Keratinocyte (primary cell): ENCODE measurements around the gene DNLZ. TPM values are rescaled to one million over a fixed set of nuclear protein-coding genes. Genes with fewer than 3 reads are reported as not detected.
"Not testable (repeated sequence)": the region's sequence is repeated elsewhere in the genome, so short reads cannot be mapped to it uniquely, and the experiment has no call there.

Experiments
- DNase-seq: peaks from one replicate; pipeline ENCODE4 v3.0.0-alpha.2; 2011; ENCODE audit warnings: low read depth, missing footprints, low spot score
- FAIRE-seq: peaks from 2 replicates; lab custom pipeline; 2011; peaks lifted over from hg19 to GRCh38; lab: Jason Lieb, UNC
- H2AFZ ChIP-seq: 2 replicates; pipeline ENCODE4 v1.6.0; 2012; ENCODE audit warnings: low read length, control low read depth, inconsistent platforms; ENCODE audit not compliant: control insufficient read depth
- H3K27ac ChIP-seq: 2 replicates; pipeline ENCODE4 v1.5.1; 2011; ENCODE audit warnings: low read length; ENCODE audit not compliant: control insufficient read depth, insufficient read depth
- H3K27me3 ChIP-seq: 3 replicates; pipeline ENCODE4 v1.6.0; 2011; ENCODE audit warnings: low read length; ENCODE audit not compliant: control insufficient read depth, insufficient read depth; ENCODE audit errors: extremely low read depth
- H3K36me3 ChIP-seq, 2 experiments: 2 replicates in 1 of 2; 3 replicates in 1 of 2; pipeline ENCODE4 v1.5.1; 2011; ENCODE audit warnings: low read length in 2 of 2, mild to moderate bottlenecking in 1 of 2; ENCODE audit not compliant: control insufficient read depth in 2 of 2, insufficient read depth in 2 of 2; ENCODE audit errors: extremely low read depth in 1 of 2
- H3K4me1 ChIP-seq: 3 replicates; pipeline ENCODE4 v1.5.1; 2011; ENCODE audit warnings: low read length; ENCODE audit not compliant: control insufficient read depth, insufficient read depth; ENCODE audit errors: extremely low read depth
- H3K4me2 ChIP-seq: 3 replicates; pipeline ENCODE4 v1.6.0; 2011; ENCODE audit warnings: low read depth, low read length; ENCODE audit not compliant: control insufficient read depth, insufficient read depth; ENCODE audit errors: extremely low read depth
- H3K4me3 ChIP-seq, 3 experiments: fragments of 200-600 bp in 1 of 3; sonication (generic) in 1 of 3; 2 replicates in 2 of 3; 3 replicates in 1 of 3; pipeline ENCODE4 v1.5.1; 2011 to 2016; ENCODE audit warnings: low read length in 3 of 3, mild to moderate bottlenecking in 3 of 3, control low read depth in 2 of 3, inconsistent platforms in 1 of 3, low read depth in 1 of 3, mixed read lengths in 1 of 3, mixed run types in 1 of 3, moderate library complexity in 1 of 3; ENCODE audit not compliant: control insufficient read depth in 2 of 3, insufficient read depth in 2 of 3; ENCODE audit errors: extremely low read depth in 1 of 3
- H3K79me2 ChIP-seq: 2 replicates; pipeline ENCODE4 v1.6.0; 2012; ENCODE audit warnings: low read length; ENCODE audit not compliant: control insufficient read depth, insufficient read depth
- H3K9ac ChIP-seq: 3 replicates; pipeline ENCODE4 v1.6.0; 2011; ENCODE audit warnings: low read length; ENCODE audit not compliant: control insufficient read depth, insufficient read depth; ENCODE audit errors: extremely low read depth
- H3K9me1 ChIP-seq: 3 replicates; pipeline ENCODE4 v1.6.0; 2011; ENCODE audit warnings: low read length; ENCODE audit not compliant: control insufficient read depth, insufficient read depth; ENCODE audit errors: extremely low read depth
- H3K9me3 ChIP-seq: 2 replicates; pipeline ENCODE4 v1.5.1; 2012; ENCODE audit warnings: low read depth, low read length; ENCODE audit not compliant: control insufficient read depth
- H4K20me1 ChIP-seq: 3 replicates; pipeline ENCODE4 v1.6.0; 2011; ENCODE audit warnings: low read length; ENCODE audit not compliant: control insufficient read depth, insufficient read depth; ENCODE audit errors: extremely low read depth
- CTCF ChIP-seq, 3 experiments: IDR thresholded peaks in 1 of 3; conservative IDR thresholded peaks in 1 of 3; optimal IDR thresholded peaks in 1 of 3; 2 replicates in 2 of 3; 3 replicates in 1 of 3; pipeline versions ENCODE3 to v1.5.1; 2011; ENCODE audit warnings: low read length in 3 of 3, mild to moderate bottlenecking in 3 of 3, moderate library complexity in 2 of 3, control low read depth in 1 of 3, inconsistent platforms in 1 of 3; ENCODE audit not compliant: insufficient read depth in 2 of 3; ENCODE audit errors: extremely low read depth in 1 of 3
- EZH2 ChIP-seq: IDR thresholded peaks from one replicate; pipeline ENCODE4 v1.6.1; 2012; ENCODE audit warnings: inconsistent platforms, mild to moderate bottlenecking, low read length, moderate library complexity
- dilution Hi-C: fragments of 300-500 bp; cut with MboI; formaldehyde crosslinking; loops from one replicate; pipeline ENCODE4 v1.7.0; 2020; ENCODE audit warnings: low sequenced_read_pairs; ENCODE audit not compliant: extremely low pct_ligation_motif_present
- polyA plus RNA-seq, 5 experiments: library from polyadenylated mRNA; depleted of rRNA in 3 of 5; stranded (reverse) in 3 of 5; stranded (forward) in 1 of 5; unstranded in 1 of 5; fragments of >200 nt; gene quantifications; 1 replicate in 1 of 5; 2 replicates in 3 of 5; 3 replicates in 1 of 5; pipeline versions ENCODE4 v1.2.1 to v1.2.3, GENCODE V29; 2011 to 2012; ENCODE audit warnings: missing spikeins in 2 of 5, low read depth in 1 of 5, low replicate concordance in 1 of 5

Gene DNLZ
- polyA plus RNA-seq, 1 donor (not counting 4 experiments of a cell fraction or from before 2014, with no cell fraction given) = 6.7 TPM

DNA sequence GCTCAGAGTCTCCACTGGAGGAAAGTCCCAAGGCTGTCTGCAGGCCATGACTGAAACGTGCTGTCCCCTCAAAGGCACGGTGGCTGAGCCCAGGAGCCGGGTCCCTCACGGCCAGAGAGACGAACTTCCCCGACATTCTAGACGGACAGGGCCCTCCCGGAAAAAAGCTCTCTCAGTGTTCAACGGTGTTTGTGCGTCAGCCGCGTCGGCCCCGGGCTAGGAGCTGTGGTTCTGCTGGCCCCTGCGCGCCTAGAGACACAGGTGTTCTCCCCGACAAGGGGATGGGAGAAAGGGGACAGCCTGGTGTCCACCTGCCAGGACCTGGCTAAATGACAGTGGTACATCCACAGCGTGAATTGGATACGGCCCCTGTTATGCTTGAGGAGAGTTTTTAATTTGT is 42.0 kb downstream of the DNLZ start:
- Histone ChIP-seq H2AFZ (no peak overlapping the region), H4K20me1 (no peaks in the 10 kb centered on the region), H3K36me3 (no peaks in the 10 kb centered on the region), H3K27me3 (peaks cover 26% of the 10 kb centered on the region), H3K27ac (no peak overlapping the region), H3K9ac (no peak overlapping the region), H3K4me3 (no peak overlapping the region), H3K9me3 (peaks cover 2% of the 10 kb centered on the region), H3K4me1 (peaks cover 14% of the 10 kb centered on the region), H3K79me2 (no peaks in the 10 kb centered on the region), H3K9me1 (no peaks in the 10 kb centered on the region), H3K4me2 (no peak overlapping the region)
- DNase-seq (no peak), FAIRE-seq (no peak)
- dilution Hi-C loops = no loop called here
- TF ChIP-seq CTCF (optimal IDR thresholded peaks at IDR 0.05 in 1 of 3, IDR thresholded peaks at IDR 0.05 in 1 of 3, conservative IDR thresholded peaks at IDR 0.05 in 1 of 3; ENCODE audit: extremely low read depth in 1 of 3, insufficient read depth in 2 of 3, low read length in 3 of 3) (no peak), EZH2 (no peak)

GRCh38 chr9:136320972-136321371 is 42.6 kb downstream of the DNLZ start:
- H3K4me3 ChIP-seq, H3K9me3 ChIP-seq, H3K9ac ChIP-seq, H3K36me3 ChIP-seq, H3K4me2 ChIP-seq, H3K27ac ChIP-seq, H3K9me1 ChIP-seq, FAIRE-seq, H4K20me1 ChIP-seq, dilution Hi-C loops, H2AFZ ChIP-seq, H3K79me2 ChIP-seq, DNase-seq: not testable (repeated sequence)
- H3K27me3 ChIP-seq = peaks cover 26% of the 10 kb centered on the region
- peaks cover 14% of the 10 kb centered on the region for H3K4me1 ChIP-seq

GRCh38 chr9:136319955-136320354 is 43.6 kb downstream of the DNLZ start:
- H3K27ac ChIP-seq, H3K4me2 ChIP-seq, H3K9me3 ChIP-seq, H3K9ac ChIP-seq, FAIRE-seq, H3K4me3 ChIP-seq, H3K9me1 ChIP-seq, DNase-seq, dilution Hi-C loops, H3K36me3 ChIP-seq, H2AFZ ChIP-seq, H4K20me1 ChIP-seq, H3K79me2 ChIP-seq: not testable (repeated sequence)
- peaks cover 21% of the 10 kb centered on the region for H3K27me3 ChIP-seq
- peaks cover 14% of the 10 kb centered on the region for H3K4me1 ChIP-seq

DNA sequence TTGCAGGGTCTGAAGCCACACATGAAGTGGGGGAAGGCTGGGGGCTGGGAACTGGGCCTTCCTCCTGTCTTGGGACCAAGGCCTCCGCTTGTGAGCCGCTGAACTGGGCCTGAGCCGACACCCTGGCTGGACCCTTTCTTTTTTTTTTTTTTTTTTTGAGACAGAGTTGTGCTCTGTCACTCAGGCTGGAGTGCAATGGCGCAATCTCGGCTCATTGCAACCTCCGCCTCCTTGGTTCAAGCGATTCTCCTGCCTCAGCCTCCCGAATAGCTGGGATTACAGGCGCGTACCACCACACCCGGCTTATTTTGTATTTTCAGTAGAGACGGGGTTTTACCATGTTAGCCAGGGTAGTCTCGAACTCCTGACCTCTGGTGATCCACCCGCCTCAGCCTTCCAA is 44.3 kb downstream of the DNLZ start:
- dilution Hi-C loops, H3K9ac ChIP-seq, H3K36me3 ChIP-seq, H3K79me2 ChIP-seq, H3K9me1 ChIP-seq, H2AFZ ChIP-seq, DNase-seq, FAIRE-seq, H3K27ac ChIP-seq, H3K4me3 ChIP-seq, H3K4me2 ChIP-seq, H3K9me3 ChIP-seq, H4K20me1 ChIP-seq: not testable (repeated sequence)
- H3K4me1 ChIP-seq = peaks cover 14% of the 10 kb centered on the region
- peaks cover 20% of the 10 kb centered on the region for H3K27me3 ChIP-seq
